ENCODE results near the gene GARIN1A. TPM values are rescaled to one million over a fixed set of nuclear protein-coding genes. Genes with fewer than 3 reads are reported as not detected.

Gene GARIN1A
- polyA plus RNA-seq, 1 donor from 2014 or later, result 2.8 TPM

DNA sequence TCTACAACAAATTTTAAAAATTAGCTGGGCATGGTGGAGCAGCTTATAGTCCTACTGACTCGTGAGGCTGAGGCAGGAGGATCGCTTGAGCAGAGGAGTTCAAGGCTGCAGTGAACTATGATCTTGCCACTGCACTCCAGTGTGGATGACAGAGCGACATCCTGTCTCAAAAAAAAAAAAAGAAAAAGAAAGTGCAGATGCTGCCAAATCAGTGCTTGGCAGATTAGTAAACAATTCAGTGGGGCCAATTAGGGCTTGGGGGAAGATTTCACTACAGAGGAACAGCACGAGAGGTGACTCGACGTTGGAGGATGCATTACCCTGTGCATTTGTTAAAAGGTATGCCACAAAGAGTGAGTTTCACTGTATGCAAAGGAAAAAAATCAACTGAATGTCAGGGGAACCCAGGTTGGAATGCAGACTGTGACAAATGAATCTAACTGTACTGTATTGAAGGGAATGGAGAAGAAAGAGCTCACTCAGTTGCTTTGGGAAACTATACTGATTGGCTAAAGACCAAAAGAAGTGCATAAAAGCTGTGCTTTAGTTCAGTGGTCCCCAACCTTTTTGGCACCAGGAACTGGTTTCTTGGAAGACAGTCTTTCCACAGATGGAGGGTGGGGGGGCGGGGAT lies 31.6 kb downstream of the GARIN1A start:
- no peak for TF ChIP-seq POLR2AphosphoS5 (IDR thresholded peaks at IDR 0.05)
- TF ChIP-seq SMC3 (conservative IDR thresholded peaks at IDR 0.05; ENCODE audit: poor library complexity), result no peak
- TF ChIP-seq TAF1 (IDR thresholded peaks at IDR 0.05; ENCODE audit: low read depth), result no peak
- TF ChIP-seq EZH2 (IDR thresholded peaks at IDR 0.05; ENCODE audit: borderline replicate concordance, insufficient read depth, low read length, poor library complexity, severe bottlenecking), result no peak
- TF ChIP-seq, protein P1, sequence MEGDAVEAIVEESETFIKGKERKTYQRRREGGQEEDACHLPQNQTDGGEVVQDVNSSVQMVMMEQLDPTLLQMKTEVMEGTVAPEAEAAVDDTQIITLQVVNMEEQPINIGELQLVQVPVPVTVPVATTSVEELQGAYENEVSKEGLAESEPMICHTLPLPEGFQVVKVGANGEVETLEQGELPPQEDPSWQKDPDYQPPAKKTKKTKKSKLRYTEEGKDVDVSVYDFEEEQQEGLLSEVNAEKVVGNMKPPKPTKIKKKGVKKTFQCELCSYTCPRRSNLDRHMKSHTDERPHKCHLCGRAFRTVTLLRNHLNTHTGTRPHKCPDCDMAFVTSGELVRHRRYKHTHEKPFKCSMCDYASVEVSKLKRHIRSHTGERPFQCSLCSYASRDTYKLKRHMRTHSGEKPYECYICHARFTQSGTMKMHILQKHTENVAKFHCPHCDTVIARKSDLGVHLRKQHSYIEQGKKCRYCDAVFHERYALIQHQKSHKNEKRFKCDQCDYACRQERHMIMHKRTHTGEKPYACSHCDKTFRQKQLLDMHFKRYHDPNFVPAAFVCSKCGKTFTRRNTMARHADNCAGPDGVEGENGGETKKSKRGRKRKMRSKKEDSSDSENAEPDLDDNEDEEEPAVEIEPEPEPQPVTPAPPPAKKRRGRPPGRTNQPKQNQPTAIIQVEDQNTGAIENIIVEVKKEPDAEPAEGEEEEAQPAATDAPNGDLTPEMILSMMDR (IDR thresholded peaks at IDR 0.05; ENCODE audit: poor library complexity, severe bottlenecking), result no peak
- no peak for TF ChIP-seq RAD21 (conservative IDR thresholded peaks at IDR 0.05)
- TF ChIP-seq EP300 (conservative IDR thresholded peaks at IDR 0.05; ENCODE audit: poor library complexity, severe bottlenecking), result no peak
- TF ChIP-seq, protein P2, sequence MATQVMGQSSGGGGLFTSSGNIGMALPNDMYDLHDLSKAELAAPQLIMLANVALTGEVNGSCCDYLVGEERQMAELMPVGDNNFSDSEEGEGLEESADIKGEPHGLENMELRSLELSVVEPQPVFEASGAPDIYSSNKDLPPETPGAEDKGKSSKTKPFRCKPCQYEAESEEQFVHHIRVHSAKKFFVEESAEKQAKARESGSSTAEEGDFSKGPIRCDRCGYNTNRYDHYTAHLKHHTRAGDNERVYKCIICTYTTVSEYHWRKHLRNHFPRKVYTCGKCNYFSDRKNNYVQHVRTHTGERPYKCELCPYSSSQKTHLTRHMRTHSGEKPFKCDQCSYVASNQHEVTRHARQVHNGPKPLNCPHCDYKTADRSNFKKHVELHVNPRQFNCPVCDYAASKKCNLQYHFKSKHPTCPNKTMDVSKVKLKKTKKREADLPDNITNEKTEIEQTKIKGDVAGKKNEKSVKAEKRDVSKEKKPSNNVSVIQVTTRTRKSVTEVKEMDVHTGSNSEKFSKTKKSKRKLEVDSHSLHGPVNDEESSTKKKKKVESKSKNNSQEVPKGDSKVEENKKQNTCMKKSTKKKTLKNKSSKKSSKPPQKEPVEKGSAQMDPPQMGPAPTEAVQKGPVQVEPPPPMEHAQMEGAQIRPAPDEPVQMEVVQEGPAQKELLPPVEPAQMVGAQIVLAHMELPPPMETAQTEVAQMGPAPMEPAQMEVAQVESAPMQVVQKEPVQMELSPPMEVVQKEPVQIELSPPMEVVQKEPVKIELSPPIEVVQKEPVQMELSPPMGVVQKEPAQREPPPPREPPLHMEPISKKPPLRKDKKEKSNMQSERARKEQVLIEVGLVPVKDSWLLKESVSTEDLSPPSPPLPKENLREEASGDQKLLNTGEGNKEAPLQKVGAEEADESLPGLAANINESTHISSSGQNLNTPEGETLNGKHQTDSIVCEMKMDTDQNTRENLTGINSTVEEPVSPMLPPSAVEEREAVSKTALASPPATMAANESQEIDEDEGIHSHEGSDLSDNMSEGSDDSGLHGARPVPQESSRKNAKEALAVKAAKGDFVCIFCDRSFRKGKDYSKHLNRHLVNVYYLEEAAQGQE (IDR thresholded peaks at IDR 0.05; ENCODE audit: borderline replicate concordance), result no peak
- no peak for TF ChIP-seq MXI1 (conservative IDR thresholded peaks at IDR 0.05; ENCODE audit: poor library complexity, severe bottlenecking)
- H2AFZ ChIP-seq (ENCODE audit: low read depth, low read length), result no peak overlapping the region

DNA sequence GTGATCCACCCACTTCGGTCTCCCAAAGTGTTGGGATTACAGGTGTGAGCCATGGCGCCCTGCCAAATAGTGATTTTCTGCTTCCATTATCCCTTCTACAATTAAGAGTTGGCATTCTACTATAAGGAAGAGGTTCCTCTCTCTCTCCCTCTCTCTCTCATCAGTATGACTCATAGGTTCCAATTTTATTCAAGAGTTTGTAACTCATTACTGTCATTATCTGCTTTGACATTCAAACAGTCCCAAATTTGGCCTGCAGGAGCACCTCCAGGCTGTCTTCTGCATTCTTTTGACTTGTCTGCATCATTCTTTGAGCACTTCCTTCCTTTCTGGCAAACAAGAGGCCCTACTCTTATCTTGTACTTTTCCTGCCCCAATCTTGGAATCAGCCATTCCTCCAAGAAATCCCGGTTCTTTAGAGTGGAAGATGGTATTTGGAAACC lies 33.8 kb downstream of the GARIN1A start:
- no peak overlapping the region for H3K4me2 ChIP-seq (ENCODE audit: low read length)
- no peaks in the 10 kb centered on the region for H3F3A ChIP-seq (ENCODE audit: insufficient read depth, low read length, poor library complexity, severe bottlenecking)
- no peak overlapping the region for H2AFZ ChIP-seq (ENCODE audit: low read depth, low read length)
- no peak overlapping the region for H3K9ac ChIP-seq (ENCODE audit: low read length)
- H3K9me2 ChIP-seq (ENCODE audit: insufficient read depth, low read length), result no peaks in the 10 kb centered on the region
- H3K79me2 ChIP-seq (replicated peaks; ENCODE audit: insufficient read depth, low read length), result no peaks in the 10 kb centered on the region
- H3K36me3 ChIP-seq (ENCODE audit: insufficient read depth, low read length), result no peaks in the 10 kb centered on the region
- H4K20me1 ChIP-seq (ENCODE audit: insufficient read depth), result no peaks in the 10 kb centered on the region
- no peak overlapping the region for H3K4me3 ChIP-seq (ENCODE audit: low read length)
- TF ChIP-seq EZH2 (IDR thresholded peaks at IDR 0.05; ENCODE audit: borderline replicate concordance, insufficient read depth, low read length, poor library complexity, severe bottlenecking), result no peak
- no peak for TF ChIP-seq POLR2AphosphoS5 (IDR thresholded peaks at IDR 0.05)
- TF ChIP-seq MXI1 (conservative IDR thresholded peaks at IDR 0.05; ENCODE audit: poor library complexity, severe bottlenecking), result no peak
- TF ChIP-seq TAF1 (IDR thresholded peaks at IDR 0.05; ENCODE audit: low read depth), result no peak
- TF ChIP-seq, protein P1 (IDR thresholded peaks at IDR 0.05; ENCODE audit: poor library complexity, severe bottlenecking), result no peak
- TF ChIP-seq SMC3 (conservative IDR thresholded peaks at IDR 0.05; ENCODE audit: poor library complexity), result no peak
- no peak for TF ChIP-seq EP300 (conservative IDR thresholded peaks at IDR 0.05; ENCODE audit: poor library complexity, severe bottlenecking)
- TF ChIP-seq RAD21 (conservative IDR thresholded peaks at IDR 0.05), result no peak
- TF ChIP-seq, protein P2 (IDR thresholded peaks at IDR 0.05; ENCODE audit: borderline replicate concordance), result no peak
- H3K9me3 ChIP-seq (ENCODE audit: low read length), result no peaks in the 10 kb centered on the region
- H3K27ac ChIP-seq (ENCODE audit: low read length), result no peak overlapping the region
- no peaks in the 10 kb centered on the region for H3K27me3 ChIP-seq (ENCODE audit: insufficient read depth, low read depth, low read length)

More for the DNA sequence above, 31.6 kb downstream of the GARIN1A start:
- Histone ChIP-seq H3K4me2 (ENCODE audit: low read length) (no peak overlapping the region), H3K9ac (ENCODE audit: low read length) (no peak overlapping the region), H3K4me3 (ENCODE audit: low read length) (no peak overlapping the region), H3K27ac (ENCODE audit: low read length) (no peak overlapping the region), H3K79me2 (replicated peaks; ENCODE audit: insufficient read depth, low read length) (no peaks in the 10 kb centered on the region), H3K36me3 (ENCODE audit: insufficient read depth, low read length) (no peaks in the 10 kb centered on the region), H3K27me3 (ENCODE audit: insufficient read depth, low read depth, low read length) (peaks cover 2% of the 10 kb centered on the region), H3F3A (ENCODE audit: insufficient read depth, low read length, poor library complexity, severe bottlenecking) (no peaks in the 10 kb centered on the region), H3K9me3 (ENCODE audit: low read length) (no peaks in the 10 kb centered on the region), H3K9me2 (ENCODE audit: insufficient read depth, low read length) (no peaks in the 10 kb centered on the region), H4K20me1 (ENCODE audit: insufficient read depth) (no peaks in the 10 kb centered on the region)

Data from neural cell (in vitro differentiated cells).